ENCODE data around the gene ATRNL1. TPM values are rescaled to one million over a fixed set of nuclear protein-coding genes. Genes with fewer than 3 reads are reported as not detected.
"Not testable (repeated sequence)": the region's sequence is repeated elsewhere in the genome, so short reads cannot be mapped to it uniquely, and the experiment has no call there.

Gene ATRNL1
- polyA plus RNA-seq, 3 donors from 2014 or later = not detected

- no peak overlapping the region for H3K27ac Mint-ChIP-seq
- peaks cover 0 to 21% (median 6%) of the 10 kb centered on the region in 6 donors for H3K9me3 Mint-ChIP-seq
- H3K4me1 Mint-ChIP-seq = no peaks in the 10 kb centered on the region
- no peak overlapping the region for H3K4me3 Mint-ChIP-seq
- no peaks in the 10 kb centered on the region for H3K36me3 Mint-ChIP-seq
- H3K27me3 Mint-ChIP-seq (ENCODE audit: low read depth in 3 of 3) = peaks cover 0 to 1% (median 0%) of the 10 kb centered on the region in 3 donors
- DNase-seq = no peak
Observed at GRCh38 chr10:115432188-115432819, 339.1 kb downstream of the ATRNL1 start.

DNA sequence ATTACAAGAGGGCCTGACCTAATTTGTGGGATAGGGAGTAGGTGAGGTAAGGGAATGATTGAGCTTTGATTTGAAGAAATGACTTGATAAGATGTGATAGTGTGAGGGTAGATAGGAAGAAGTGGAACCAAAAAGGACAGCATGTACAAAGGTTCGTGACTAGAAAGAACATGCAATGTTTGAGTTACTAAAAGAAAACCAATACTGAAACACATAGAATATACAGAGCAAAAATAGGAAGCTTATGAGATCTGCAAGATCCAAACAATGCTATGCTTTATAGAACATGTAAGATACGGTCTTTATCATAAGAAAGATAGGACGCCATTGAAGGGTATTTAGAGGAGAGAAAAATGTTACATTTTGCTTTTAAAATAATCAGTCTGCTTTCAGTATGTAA is 343.8 kb downstream of the ATRNL1 start:
- H3K9me3 Mint-ChIP-seq = peaks cover 0 to 25% (median 1%) of the 10 kb centered on the region in 6 donors
- H3K27ac Mint-ChIP-seq = no peak overlapping the region
- no peaks in the 10 kb centered on the region for H3K36me3 Mint-ChIP-seq
- H3K4me3 Mint-ChIP-seq = no peak overlapping the region
- H3K27me3 Mint-ChIP-seq (ENCODE audit: low read depth in 3 of 3) = no peaks in the 10 kb centered on the region
- DNase-seq = no peak
- no peaks in the 10 kb centered on the region for H3K4me1 Mint-ChIP-seq

GRCh38 chr10:115441907-115442545 is 348.9 kb downstream of the ATRNL1 start:
- no peaks in the 10 kb centered on the region for H3K27me3 Mint-ChIP-seq (ENCODE audit: low read depth in 3 of 3)
- peaks cover 0 to 26% (median 2%) of the 10 kb centered on the region in 6 donors for H3K9me3 Mint-ChIP-seq
- DNase-seq = no peak
- no peaks in the 10 kb centered on the region for H3K4me1 Mint-ChIP-seq
- H3K27ac Mint-ChIP-seq = no peak overlapping the region
- H3K36me3 Mint-ChIP-seq = no peaks in the 10 kb centered on the region
- H3K4me3 Mint-ChIP-seq = no peak overlapping the region

DNA sequence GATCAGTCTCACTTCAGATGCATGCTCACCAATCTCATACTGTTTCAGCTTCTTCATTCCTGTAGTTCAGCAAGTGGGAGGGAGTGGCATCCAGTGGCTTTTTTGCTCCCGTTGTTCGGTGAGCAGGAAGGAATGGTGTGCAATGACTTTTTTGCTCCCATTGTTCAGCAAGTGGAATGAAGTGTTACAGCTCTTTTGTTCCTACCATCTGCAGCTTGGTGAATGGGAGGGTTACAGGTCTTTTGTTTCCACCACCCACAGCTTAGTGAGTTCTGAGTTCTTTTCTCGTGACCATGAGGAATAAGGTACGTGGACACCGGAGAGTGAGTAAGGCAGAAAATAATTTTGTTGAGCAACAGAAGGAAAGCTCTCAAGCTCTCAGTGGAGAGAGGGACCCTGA is 363.6 kb downstream of the ATRNL1 start:
- Mint-ChIP-seq H3K27ac (no peak overlapping the region), H3K4me3 (no peak overlapping the region), H3K4me1 (no peaks in the 10 kb centered on the region), H3K36me3 (peaks cover 0 to 5% (median 0%) of the 10 kb centered on the region in 3 donors), H3K9me3 (peaks cover 8 to 27% (median 19%) of the 10 kb centered on the region in 6 donors), H3K27me3 (ENCODE audit: low read depth in 3 of 3) (peaks cover 0 to 9% (median 1%) of the 10 kb centered on the region in 3 donors)
- no peak for DNase-seq

DNA sequence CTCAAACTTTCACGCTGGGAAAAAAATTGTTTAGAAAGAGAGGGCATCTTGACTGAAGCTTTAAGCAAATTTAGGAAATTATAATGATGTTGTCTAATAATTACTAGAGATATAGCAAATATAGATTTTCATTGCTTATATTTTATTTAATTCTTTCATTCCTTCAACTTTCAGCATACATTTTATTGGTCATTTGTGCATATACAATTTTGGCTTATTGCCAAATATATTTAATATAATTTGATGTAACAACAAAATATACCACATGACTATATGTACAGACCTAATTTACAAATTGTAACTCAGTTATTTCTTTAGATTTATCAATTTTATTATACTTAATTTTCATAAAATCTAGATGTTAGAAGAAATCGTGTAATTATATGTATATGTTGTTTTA is 390.1 kb downstream of the ATRNL1 start:
- Mint-ChIP-seq H3K36me3 (no peaks in the 10 kb centered on the region), H3K27me3 (ENCODE audit: low read depth in 3 of 3) (no peaks in the 10 kb centered on the region), H3K27ac (no peak overlapping the region), H3K4me1 (no peaks in the 10 kb centered on the region), H3K4me3 (no peak overlapping the region), H3K9me3 (peaks cover 5 to 27% (median 12%) of the 10 kb centered on the region in 6 donors)
- no peak for DNase-seq

- no peak overlapping the region for H3K4me3 Mint-ChIP-seq
- no peaks in the 10 kb centered on the region for H3K4me1 Mint-ChIP-seq
- DNase-seq = no peak
- H3K27me3 Mint-ChIP-seq (ENCODE audit: low read depth in 3 of 3) = peaks cover 0 to 2% (median 0%) of the 10 kb centered on the region in 3 donors
- peaks cover 24 to 61% (median 38%) of the 10 kb centered on the region in 6 donors for H3K9me3 Mint-ChIP-seq
- H3K36me3 Mint-ChIP-seq = peaks cover 0 to 3% (median 0%) of the 10 kb centered on the region in 3 donors
- H3K27ac Mint-ChIP-seq = no peak overlapping the region
Observed at GRCh38 chr10:115491526-115492140, 398.5 kb downstream of the ATRNL1 start.

DNA sequence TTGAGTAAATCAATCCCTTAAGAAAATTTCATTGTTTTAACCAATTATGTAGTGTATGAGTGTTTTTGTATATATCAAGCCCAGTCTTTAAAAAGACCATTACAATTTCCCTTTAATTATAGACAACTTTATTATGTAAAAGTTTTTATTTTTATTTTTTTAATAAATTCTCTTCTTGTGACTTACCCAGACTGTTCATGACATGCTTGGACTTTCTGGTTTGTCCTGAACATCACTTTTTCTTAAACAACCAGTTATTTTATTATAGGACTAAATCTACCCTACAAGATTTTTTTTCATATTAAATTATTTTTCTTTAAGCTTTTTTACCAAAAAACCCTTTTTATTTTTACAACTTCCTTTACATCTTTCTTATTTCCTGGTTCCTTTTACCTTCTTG is 410.4 kb downstream of the ATRNL1 start:
- no peaks in the 10 kb centered on the region for H3K27me3 Mint-ChIP-seq (ENCODE audit: low read depth in 3 of 3)
- no peak overlapping the region for H3K4me3 Mint-ChIP-seq
- DNase-seq = no peak
- no peaks in the 10 kb centered on the region for H3K36me3 Mint-ChIP-seq
- no peak overlapping the region for H3K27ac Mint-ChIP-seq
- H3K9me3 Mint-ChIP-seq = peaks cover 2 to 37% (median 21%) of the 10 kb centered on the region in 6 donors
- no peaks in the 10 kb centered on the region for H3K4me1 Mint-ChIP-seq

- peaks cover 0 to 1% (median 0%) of the 10 kb centered on the region in 3 donors for H3K27me3 Mint-ChIP-seq (ENCODE audit: low read depth in 3 of 3)
- H3K9me3 Mint-ChIP-seq = peaks cover 2 to 37% (median 15%) of the 10 kb centered on the region in 6 donors
- no peak overlapping the region for H3K4me3 Mint-ChIP-seq
- peaks cover 0 to 4% (median 0%) of the 10 kb centered on the region in 3 donors for H3K36me3 Mint-ChIP-seq
- no peak for DNase-seq
- no peak overlapping the region for H3K27ac Mint-ChIP-seq
- H3K4me1 Mint-ChIP-seq = no peaks in the 10 kb centered on the region
Observed at GRCh38 chr10:115514895-115515294, 421.7 kb downstream of the ATRNL1 start.

DNA sequence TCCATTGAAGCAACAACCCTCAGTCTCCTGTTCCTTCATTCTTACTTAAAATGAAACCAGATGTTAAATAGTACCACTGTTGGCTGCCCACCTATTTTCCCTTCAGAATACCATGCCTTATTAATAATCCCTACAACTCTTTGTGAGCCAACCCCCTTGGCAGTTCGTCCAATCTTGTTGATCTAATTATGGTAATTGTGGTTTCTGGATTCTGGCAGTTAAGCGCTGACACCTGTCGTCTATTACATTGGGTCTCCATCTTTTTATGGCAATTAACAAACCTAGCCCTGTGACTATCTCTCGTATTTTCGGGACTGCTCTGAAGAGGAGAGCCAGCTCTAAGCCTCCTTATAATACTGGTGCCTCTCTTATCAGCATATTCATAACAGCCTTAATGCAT is 432.0 kb downstream of the ATRNL1 start:
- Mint-ChIP-seq H3K4me3 (no peak overlapping the region), H3K4me1 (no peaks in the 10 kb centered on the region), H3K27me3 (ENCODE audit: low read depth in 3 of 3) (peaks cover 0 to 3% (median 0%) of the 10 kb centered on the region in 3 donors), H3K36me3 (no peaks in the 10 kb centered on the region), H3K27ac (no peak overlapping the region), H3K9me3 (peaks cover 14 to 66% (median 36%) of the 10 kb centered on the region in 6 donors)
- DNase-seq = no peak

DNA sequence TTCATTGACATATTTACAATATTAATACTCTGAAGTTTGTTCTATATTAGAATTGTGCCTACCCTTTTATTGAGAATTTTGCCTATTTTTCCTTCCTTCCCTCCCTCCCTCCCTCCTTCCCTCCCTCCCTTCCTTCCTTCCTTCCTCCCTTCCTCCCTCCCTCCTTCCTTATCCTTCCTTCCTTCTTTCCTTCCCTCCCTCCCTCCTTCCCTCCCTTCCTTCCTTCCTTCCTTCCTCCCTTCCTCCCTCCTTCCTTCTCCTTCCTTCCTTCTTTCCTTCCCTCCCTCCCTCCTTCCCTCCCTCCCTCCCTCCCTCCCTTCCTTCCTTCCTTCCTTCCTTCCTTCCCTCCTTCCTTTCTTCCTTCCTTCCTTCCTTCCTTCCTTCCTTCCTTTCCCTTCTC is 434.5 kb downstream of the ATRNL1 start:
- not testable (repeated sequence) for H3K4me3 Mint-ChIP-seq; H3K4me1 Mint-ChIP-seq; H3K27ac Mint-ChIP-seq; H3K36me3 Mint-ChIP-seq; DNase-seq; H3K27me3 Mint-ChIP-seq (ENCODE audit: low read depth in 3 of 3)
- H3K9me3 Mint-ChIP-seq = peaks cover 14 to 49% (median 32%) of the 10 kb centered on the region in 6 donors

DNA sequence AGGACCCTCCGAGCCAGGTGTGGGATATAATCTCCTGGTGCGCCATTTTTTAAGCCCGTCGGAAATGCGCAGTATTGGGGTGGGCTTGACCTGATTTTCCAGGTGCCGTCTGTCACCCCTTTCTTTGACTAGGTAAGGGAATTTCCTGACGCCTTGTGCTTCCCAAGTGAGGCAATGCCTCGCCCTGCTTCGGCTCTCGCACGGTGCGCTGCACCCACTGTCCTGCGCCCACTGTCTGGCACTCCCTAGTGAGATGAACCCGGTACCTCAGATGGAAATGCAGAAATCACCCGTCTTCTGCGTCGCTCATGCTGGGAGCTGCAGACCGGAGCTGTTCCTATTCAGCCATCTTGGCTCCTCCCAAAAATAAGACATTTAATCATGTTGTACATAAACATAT is 443.2 kb downstream of the ATRNL1 start:
- not testable (repeated sequence) for H3K27ac Mint-ChIP-seq; H3K27me3 Mint-ChIP-seq (ENCODE audit: low read depth in 3 of 3); H3K36me3 Mint-ChIP-seq; DNase-seq; H3K4me3 Mint-ChIP-seq; H3K4me1 Mint-ChIP-seq
- peaks cover 4 to 27% (median 17%) of the 10 kb centered on the region in 6 donors for H3K9me3 Mint-ChIP-seq

DNA sequence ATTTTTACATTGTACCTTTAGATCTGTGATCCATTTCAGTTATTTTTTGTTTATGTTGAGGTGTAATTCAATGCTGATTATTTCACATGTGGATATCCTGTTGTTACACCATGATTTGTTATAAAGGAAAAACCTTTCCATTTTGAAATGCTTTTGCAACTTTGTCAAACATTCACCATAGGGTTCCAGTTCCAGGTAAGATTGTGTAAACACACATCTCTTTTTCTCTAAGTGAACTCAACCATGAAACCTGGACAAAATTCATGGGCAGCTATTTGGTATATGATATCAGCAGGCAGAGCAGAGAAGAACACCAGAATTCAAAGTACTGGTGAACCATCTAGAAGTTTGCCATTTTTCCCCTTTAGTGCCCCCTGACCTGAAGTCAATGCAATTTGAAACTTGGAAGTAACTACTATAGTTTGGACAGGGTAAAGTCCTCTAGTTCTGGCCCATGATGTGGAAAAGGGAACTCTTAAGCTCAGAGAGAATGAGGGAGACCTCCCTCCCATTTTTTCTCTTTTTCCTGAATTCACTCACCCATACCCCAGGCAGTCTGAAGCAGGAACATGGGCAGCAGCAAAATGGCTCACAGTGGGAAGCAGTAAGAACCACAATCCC is 446.1 kb downstream of the ATRNL1 start:
- Mint-ChIP-seq H3K4me1 (no peaks in the 10 kb centered on the region), H3K27ac (no peak overlapping the region), H3K9me3 (peaks cover 3 to 36% (median 20%) of the 10 kb centered on the region in 6 donors), H3K36me3 (no peaks in the 10 kb centered on the region), H3K27me3 (ENCODE audit: low read depth in 3 of 3) (peaks cover 0 to 2% (median 2%) of the 10 kb centered on the region in 3 donors), H3K4me3 (no peak overlapping the region)
- no peak for DNase-seq

- Mint-ChIP-seq H3K27ac (no peak overlapping the region), H3K4me3 (no peak overlapping the region), H3K36me3 (peaks cover 0 to 6% (median 0%) of the 10 kb centered on the region in 3 donors), H3K9me3 (peaks cover 8 to 24% (median 15%) of the 10 kb centered on the region in 6 donors), H3K4me1 (no peaks in the 10 kb centered on the region), H3K27me3 (ENCODE audit: low read depth in 3 of 3) (no peaks in the 10 kb centered on the region)
- DNase-seq = no peak
Observed at GRCh38 chr10:115555887-115556402, 462.8 kb downstream of the ATRNL1 start.

GRCh38 chr10:115558252-115558651 is 465.1 kb downstream of the ATRNL1 start:
- Mint-ChIP-seq H3K4me1 (no peaks in the 10 kb centered on the region), H3K4me3 (no peak overlapping the region), H3K27me3 (ENCODE audit: low read depth in 3 of 3) (peaks cover 0 to 2% (median 0%) of the 10 kb centered on the region in 3 donors), H3K36me3 (peaks cover 0 to 6% (median 0%) of the 10 kb centered on the region in 3 donors), H3K9me3 (peaks cover 9 to 32% (median 15%) of the 10 kb centered on the region in 6 donors), H3K27ac (no peak overlapping the region)
- DNase-seq = no peak

Measured in immature natural killer cell (primary cell).